AG04450 (cell line): ENCODE measurements around the gene PLEKHA5. TPM values are rescaled to one million over a fixed set of nuclear protein-coding genes. Genes with fewer than 3 reads are reported as not detected.

Experiments used
- CTCF ChIA-PET: fragments of 300-600, 350-600 bp; formaldehyde crosslinking; extraction: SDS; loops from one replicate; lab custom pipeline; 2022; ENCODE audit warnings: antibody characterized with exemption, inconsistent platforms; lab: Charles Lee
- POLR2A ChIA-PET: fragments of 350-600 bp; formaldehyde crosslinking; extraction: SDS; loops from one replicate; lab custom pipeline; 2021; ENCODE audit warnings: antibody characterized with exemption, inconsistent platforms; lab: Yijun Ruan, JAX
- DNase-seq: peaks from one replicate; pipeline ENCODE4 v3.0.0-alpha.2; 2011; ENCODE audit warnings: low read depth, low spot score
- H3K27ac ChIP-seq: one replicate; pipeline ENCODE4 v1.5.1; 2012; ENCODE audit warnings: low read depth, low read length, control low read depth
- H3K27me3 ChIP-seq: one replicate; pipeline ENCODE4 v1.6.0; 2012; ENCODE audit warnings: low read length; ENCODE audit not compliant: control insufficient read depth, insufficient read depth
- H3K4me3 ChIP-seq: 2 replicates; pipeline ENCODE4 v1.5.1; 2011; ENCODE audit warnings: mild to moderate bottlenecking, low read depth, low read length, control low read depth
- H3K9me3 ChIP-seq: 2 replicates; pipeline ENCODE4 v1.5.1; 2012; ENCODE audit warnings: low read length; ENCODE audit not compliant: control insufficient read depth, insufficient read depth
- polyA plus RNA-seq: library from polyadenylated mRNA; depleted of rRNA; stranded (reverse); fragments of >200 nt; gene quantifications from 2 replicates; pipeline ENCODE4 v1.2.3, GENCODE V29; 2011
- TF ChIP-seq, protein P1 (sequence below): IDR thresholded peaks from 2 replicates; pipeline ENCODE4 v1.5.1; 2011; ENCODE audit warnings: low read depth, low read length, control low read depth, inconsistent platforms

PLEKHA5 gene
- polyA plus RNA-seq, 1 experiment: 23.5 TPM

DNA sequence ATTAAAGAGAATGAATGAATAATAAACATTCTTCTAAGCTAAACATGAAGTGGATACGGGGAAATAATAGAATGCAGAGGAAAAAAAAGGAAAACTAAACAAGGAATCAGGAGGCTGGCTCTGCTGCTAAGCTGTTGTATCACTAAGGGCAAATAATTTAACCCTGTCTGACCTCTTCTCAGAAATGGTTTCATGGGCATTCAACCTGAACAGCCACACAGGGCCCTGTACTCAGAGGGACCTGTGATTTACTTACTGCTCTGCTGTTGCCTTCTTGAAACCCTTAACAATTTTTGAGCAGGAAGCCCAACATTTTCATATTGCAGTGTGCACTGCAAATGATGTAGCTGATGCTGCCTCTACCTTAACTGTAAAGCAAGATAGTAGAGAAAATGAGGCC, 14.2 kb upstream of the PLEKHA5 start:
- Histone ChIP-seq H3K27ac (no peak overlapping the region), H3K27me3 (no peaks in the 10 kb centered on the region), H3K9me3 (no peaks in the 10 kb centered on the region), H3K4me3 (no peak overlapping the region)
- ChIA-PET POLR2A (no interaction called here), CTCF (no interaction called here)
- TF ChIP-seq, protein P1, sequence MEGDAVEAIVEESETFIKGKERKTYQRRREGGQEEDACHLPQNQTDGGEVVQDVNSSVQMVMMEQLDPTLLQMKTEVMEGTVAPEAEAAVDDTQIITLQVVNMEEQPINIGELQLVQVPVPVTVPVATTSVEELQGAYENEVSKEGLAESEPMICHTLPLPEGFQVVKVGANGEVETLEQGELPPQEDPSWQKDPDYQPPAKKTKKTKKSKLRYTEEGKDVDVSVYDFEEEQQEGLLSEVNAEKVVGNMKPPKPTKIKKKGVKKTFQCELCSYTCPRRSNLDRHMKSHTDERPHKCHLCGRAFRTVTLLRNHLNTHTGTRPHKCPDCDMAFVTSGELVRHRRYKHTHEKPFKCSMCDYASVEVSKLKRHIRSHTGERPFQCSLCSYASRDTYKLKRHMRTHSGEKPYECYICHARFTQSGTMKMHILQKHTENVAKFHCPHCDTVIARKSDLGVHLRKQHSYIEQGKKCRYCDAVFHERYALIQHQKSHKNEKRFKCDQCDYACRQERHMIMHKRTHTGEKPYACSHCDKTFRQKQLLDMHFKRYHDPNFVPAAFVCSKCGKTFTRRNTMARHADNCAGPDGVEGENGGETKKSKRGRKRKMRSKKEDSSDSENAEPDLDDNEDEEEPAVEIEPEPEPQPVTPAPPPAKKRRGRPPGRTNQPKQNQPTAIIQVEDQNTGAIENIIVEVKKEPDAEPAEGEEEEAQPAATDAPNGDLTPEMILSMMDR: no peak
- DNase-seq: no peak

DNA sequence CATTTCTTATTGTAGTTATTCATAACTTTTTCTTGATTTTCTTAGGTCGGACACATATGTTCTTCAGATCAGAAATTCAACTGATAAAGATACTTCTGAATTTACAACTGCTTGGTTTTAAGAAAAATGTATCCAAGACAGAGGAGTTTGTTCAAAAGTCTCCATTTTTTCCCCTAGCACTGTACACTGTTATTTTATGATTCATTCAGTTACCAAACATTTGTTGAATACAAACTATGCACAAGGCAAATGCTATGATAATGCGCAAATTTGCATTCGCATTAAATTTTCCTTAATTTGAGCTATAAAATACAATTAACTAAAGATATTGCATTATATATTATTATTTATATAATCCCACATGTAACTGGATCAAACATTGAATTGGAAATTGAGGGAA, 10.1 kb upstream of the PLEKHA5 start:
- DNase-seq: no peak
- no peak overlapping the region for H3K27ac ChIP-seq
- no peaks in the 10 kb centered on the region for H3K9me3 ChIP-seq
- no peak overlapping the region for H3K4me3 ChIP-seq
- no peaks in the 10 kb centered on the region for H3K27me3 ChIP-seq
- ChIA-PET POLR2A (interaction anchor here (1.3 kb wide), 1 partner anchor 12 kb away, joined by 3 read pairs; no protein-coding TSS in a partner anchor), CTCF (interaction anchor here (0.7 kb wide), 1 partner anchor 208 kb away, joined by 4 read pairs; no protein-coding TSS in a partner anchor)
- TF ChIP-seq, protein P1: no peak

DNA sequence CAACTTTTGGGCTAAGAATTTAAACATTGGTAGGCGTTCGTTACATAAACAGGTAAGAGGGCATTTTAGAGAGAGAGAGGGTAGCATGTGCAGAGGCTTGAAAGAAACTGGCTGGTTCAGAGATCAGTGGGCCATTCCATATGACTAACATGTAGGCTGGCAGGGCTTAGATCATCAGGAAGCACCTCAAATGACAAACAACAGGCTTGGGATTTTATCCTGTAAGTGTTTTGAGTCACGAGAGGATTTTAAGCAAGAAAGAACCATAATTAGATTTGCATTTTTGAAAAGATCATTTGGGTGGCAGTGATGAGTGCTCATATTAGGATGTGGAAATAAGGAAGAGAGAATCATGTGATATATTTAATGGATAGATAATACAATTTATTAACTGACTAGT, 8.7 kb upstream of the PLEKHA5 start:
- no peaks in the 10 kb centered on the region for H3K9me3 ChIP-seq
- ChIA-PET CTCF (no interaction called here), POLR2A (no interaction called here)
- no peak overlapping the region for H3K27ac ChIP-seq
- no peaks in the 10 kb centered on the region for H3K27me3 ChIP-seq
- TF ChIP-seq, protein P1: no peak
- no peak for DNase-seq
- H3K4me3 ChIP-seq: no peak overlapping the region

DNA sequence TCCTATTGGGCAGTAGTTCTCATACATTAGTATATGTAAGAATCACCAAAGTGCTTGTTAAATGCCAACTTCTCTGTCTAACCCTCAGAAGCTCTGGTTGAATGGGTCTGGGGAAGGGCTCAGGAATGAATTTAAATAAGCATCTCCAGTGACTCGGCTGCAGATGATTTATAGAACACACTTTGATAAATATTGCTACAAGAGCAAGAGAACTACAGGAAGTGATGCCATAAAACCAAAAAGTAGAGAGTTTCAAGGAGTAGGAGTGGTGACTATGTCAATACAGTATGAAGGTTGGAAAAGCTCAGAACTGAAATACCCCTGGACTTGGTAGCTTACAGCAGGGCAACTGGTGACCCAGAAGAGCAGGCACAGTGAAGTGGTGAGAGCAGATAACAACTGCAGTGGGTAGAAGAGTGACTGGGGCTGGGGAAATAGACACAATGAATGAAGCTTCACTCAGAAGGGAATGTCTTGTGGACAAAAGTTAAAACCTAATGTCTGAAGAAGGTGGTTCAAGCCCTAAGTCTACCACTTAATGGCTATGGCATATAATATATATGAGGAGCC, 8.0 kb upstream of the PLEKHA5 start:
- TF ChIP-seq, protein P1: no peak
- Histone ChIP-seq H3K27me3 (no peaks in the 10 kb centered on the region), H3K4me3 (no peak overlapping the region), H3K9me3 (peaks cover 3% of the 10 kb centered on the region; the same call in 1 of the 2 replicates), H3K27ac (no peak overlapping the region)
- CTCF ChIA-PET: no interaction called here
- POLR2A ChIA-PET: no interaction called here
- DNase-seq: no peak

DNA sequence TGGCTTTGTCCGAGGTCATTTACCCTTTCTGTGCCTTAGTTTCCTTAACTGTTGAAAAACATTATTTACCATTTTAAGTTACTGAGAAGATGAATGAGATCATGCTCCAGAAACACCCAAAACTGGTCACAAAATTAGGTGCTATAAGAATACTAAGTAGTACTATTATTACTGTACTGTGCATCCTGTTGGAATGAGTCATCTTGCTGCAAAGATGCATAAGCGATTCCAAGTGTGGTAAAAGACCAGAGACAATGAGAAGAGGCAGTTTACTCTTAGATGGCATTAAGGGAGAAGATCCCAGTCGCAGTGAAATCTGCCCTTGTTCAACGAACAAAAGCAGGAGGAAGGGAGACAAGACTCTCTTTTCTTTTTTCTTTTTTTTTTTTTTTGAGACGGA, 4.2 kb upstream of the PLEKHA5 start:
- TF ChIP-seq, protein P1: no peak
- H3K27me3 ChIP-seq: no peaks in the 10 kb centered on the region
- H3K4me3 ChIP-seq: no peak overlapping the region
- POLR2A ChIA-PET: no interaction called here
- no peak overlapping the region for H3K27ac ChIP-seq
- H3K9me3 ChIP-seq: peaks cover 4% of the 10 kb centered on the region; the same call in 1 of the 2 replicates
- no peak for DNase-seq
- CTCF ChIA-PET: no interaction called here
